ENCODE results near the gene CARS1. TPM values are rescaled to one million over a fixed set of nuclear protein-coding genes. Genes with fewer than 3 reads are reported as not detected.

CARS1 gene
- total RNA-seq, 1 donor from 2014 or later = 134 TPM

DNA sequence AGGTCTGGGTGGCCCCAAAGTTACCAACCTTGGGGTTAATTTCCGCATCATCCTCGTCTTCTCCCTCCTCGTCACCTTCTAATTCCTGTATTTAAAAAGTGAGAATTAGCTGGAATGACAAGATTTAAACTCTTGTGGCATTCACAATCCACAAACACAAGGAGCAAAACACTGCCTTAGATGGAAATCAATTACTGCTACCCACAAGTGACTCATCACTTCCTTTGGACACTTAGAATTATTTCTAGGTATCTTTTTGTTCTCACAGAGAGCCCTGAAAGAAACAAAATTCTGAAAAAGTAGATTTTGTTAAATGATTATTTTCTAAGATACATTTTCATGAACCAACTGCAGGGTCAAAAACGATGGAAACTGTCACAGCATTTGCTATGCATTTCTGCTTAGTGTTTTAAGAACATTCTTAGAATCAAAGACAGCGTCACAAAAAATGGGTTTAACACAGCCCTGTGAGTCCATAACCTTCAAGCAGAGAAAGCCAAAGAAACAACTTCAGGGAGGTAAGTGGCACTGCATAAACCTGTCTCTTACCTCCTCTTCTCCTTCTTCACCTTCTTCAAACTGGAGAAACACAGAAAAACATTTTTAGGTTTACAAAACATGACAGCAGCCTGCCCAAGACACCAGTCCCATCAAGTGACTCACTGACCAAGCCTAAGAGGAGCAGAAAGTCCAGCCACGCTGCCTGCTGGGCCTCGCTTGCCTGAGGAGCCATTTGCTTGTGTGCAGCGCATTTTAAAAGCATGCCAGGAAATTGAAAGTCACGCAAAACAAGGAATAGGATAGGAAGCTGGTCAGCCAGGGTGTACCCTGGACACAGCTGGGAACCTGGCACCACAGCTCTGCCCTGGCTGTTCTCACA lies 105.8 kb downstream of the CARS1 start:
- Mint-ChIP-seq H3K4me3 (ENCODE audit: unreplicated experiment) (peak overlapping the region; percentile 61), H3K4me1 (ENCODE audit: unreplicated experiment) (peaks cover 80% of the 10 kb centered on the region), H3K36me3 (ENCODE audit: unreplicated experiment) (peaks cover 49% of the 10 kb centered on the region), H3K27ac (ENCODE audit: unreplicated experiment) (peak overlapping the region; percentile 95), H3K9me3 (ENCODE audit: unreplicated experiment) (no peaks in the 10 kb centered on the region), H3K27me3 (ENCODE audit: unreplicated experiment) (no peaks in the 10 kb centered on the region)
- DNase-seq (ENCODE audit: extremely low spot score, unreplicated experiment) = no peak
- TF ChIP-seq CTCF (IDR thresholded peaks at IDR 0.05) = no peak

Other genes with a start within 250 kb of the CARS1 start
- gene CDKN1C, start 171.6 kb downstream of the CARS1 start, total RNA-seq = 18.1 and 19.2 TPM in 2 replicates
- 89.6 and 96.1 TPM in 2 replicates for gene PHLDA2, start 128.0 kb downstream of the CARS1 start, total RNA-seq
- 147 and 148 TPM in 2 replicates for gene NAP1L4, start 65.1 kb downstream of the CARS1 start, total RNA-seq
- 47.7 and 47.9 TPM in 2 replicates for gene OSBPL5, start 107.9 kb upstream of the CARS1 start, total RNA-seq
- gene MRGPRG, start 161.4 kb upstream of the CARS1 start, total RNA-seq = not detected in 2 replicates
- gene MRGPRE, start 175.0 kb upstream of the CARS1 start, total RNA-seq = not detected in 2 replicates

All from osteocyte (in vitro differentiated cells).